Measurements from ENCODE around the gene MYO9B.

DNA sequence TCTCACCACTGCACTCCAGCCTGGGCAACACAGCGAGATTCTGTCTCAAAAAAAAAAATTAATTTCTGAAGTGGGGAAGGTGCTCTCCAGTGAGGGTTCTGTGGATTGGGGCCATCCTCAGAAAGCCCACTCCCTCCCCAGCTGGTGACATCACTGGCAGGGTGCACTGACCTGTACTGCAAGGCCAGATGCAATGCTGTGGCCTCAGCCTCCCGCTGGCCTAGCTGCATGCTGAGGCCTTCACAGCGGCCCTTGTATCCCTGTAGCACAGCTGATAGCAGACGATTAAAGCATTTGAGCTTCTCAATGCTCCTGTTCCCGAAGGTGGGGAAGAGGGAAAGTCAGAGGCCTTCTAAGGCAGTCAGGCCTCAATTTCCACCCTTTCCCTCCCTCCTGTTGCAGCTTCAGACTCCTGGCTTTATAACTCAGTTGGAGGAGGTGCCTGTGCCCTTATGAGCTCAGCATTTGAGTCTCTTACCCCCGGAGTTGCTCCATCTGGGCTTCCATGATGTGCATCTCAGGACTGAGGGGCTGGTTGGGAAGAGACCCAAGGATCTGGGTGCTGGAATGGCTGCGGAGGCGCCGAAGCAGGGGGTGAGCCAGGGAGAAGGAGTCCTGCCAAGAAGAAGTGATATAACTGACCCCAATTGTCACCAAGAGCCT, 183.7 kb downstream of the MYO9B start:
- TF ChIP-seq, protein P1, sequence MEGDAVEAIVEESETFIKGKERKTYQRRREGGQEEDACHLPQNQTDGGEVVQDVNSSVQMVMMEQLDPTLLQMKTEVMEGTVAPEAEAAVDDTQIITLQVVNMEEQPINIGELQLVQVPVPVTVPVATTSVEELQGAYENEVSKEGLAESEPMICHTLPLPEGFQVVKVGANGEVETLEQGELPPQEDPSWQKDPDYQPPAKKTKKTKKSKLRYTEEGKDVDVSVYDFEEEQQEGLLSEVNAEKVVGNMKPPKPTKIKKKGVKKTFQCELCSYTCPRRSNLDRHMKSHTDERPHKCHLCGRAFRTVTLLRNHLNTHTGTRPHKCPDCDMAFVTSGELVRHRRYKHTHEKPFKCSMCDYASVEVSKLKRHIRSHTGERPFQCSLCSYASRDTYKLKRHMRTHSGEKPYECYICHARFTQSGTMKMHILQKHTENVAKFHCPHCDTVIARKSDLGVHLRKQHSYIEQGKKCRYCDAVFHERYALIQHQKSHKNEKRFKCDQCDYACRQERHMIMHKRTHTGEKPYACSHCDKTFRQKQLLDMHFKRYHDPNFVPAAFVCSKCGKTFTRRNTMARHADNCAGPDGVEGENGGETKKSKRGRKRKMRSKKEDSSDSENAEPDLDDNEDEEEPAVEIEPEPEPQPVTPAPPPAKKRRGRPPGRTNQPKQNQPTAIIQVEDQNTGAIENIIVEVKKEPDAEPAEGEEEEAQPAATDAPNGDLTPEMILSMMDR (conservative IDR thresholded peaks at IDR 0.05), result no peak
- no peak for TF ChIP-seq EZH2 (IDR thresholded peaks at IDR 0.05; ENCODE audit: low read depth)

All from PC-9 (cell line).